CD4-positive, alpha-beta T cell treated with Interleukin-4 for 4 hours (primary cell): Measurements from ENCODE around the gene MRPL42.
A peak's percentile ranks its signal among the peaks of the same experiment; 100 is the strongest.

ENCODE experiments used
- DNase-seq: peaks from one replicate; pipeline ENCODE4 v3.0.0-alpha.2; 2020

The MRPL42 gene

GRCh38 chr12:93500667-93501066, 33.4 kb downstream of the MRPL42 start:
- DNase-seq, result no peak

GRCh38 chr12:93502802-93503623, 35.7 kb downstream of the MRPL42 start:
- DNase-seq, result peak; percentile 72

GRCh38 chr12:93507165-93507564, 39.9 kb downstream of the MRPL42 start:
- no peak for DNase-seq

- DNase-seq, result no peak
These were observed 42.2 kb downstream of the MRPL42 start for GRCh38 chr12:93509506-93509905.

GRCh38 chr12:93514853-93515252, 47.5 kb downstream of the MRPL42 start:
- DNase-seq, result no peak

GRCh38 chr12:93518725-93519124, 51.4 kb downstream of the MRPL42 start:
- no peak for DNase-seq

GRCh38 chr12:93519859-93520258, 52.5 kb downstream of the MRPL42 start:
- DNase-seq, result no peak

- DNase-seq, result no peak
These were observed 53.1 kb downstream of the MRPL42 start for GRCh38 chr12:93520454-93520853.

- no peak for DNase-seq
These were observed 54.1 kb downstream of the MRPL42 start for GRCh38 chr12:93521225-93522080.

GRCh38 chr12:93524386-93525133, 57.2 kb downstream of the MRPL42 start:
- DNase-seq, result no peak

- DNase-seq, result no peak
These were observed 59.6 kb downstream of the MRPL42 start for GRCh38 chr12:93526786-93527428.

GRCh38 chr12:93530358-93530757, 63.0 kb downstream of the MRPL42 start:
- no peak for DNase-seq

GRCh38 chr12:93533310-93533709, 66.0 kb downstream of the MRPL42 start:
- DNase-seq, result no peak

GRCh38 chr12:93536111-93536765, 68.9 kb downstream of the MRPL42 start:
- no peak for DNase-seq

- no peak for DNase-seq
These were observed 69.6 kb downstream of the MRPL42 start for GRCh38 chr12:93536766-93537488.

- DNase-seq, result no peak
These were observed 70.5 kb downstream of the MRPL42 start for GRCh38 chr12:93537769-93538168.

GRCh38 chr12:93539821-93540220, 72.5 kb downstream of the MRPL42 start:
- no peak for DNase-seq

- no peak for DNase-seq
These were observed 73.2 kb downstream of the MRPL42 start for GRCh38 chr12:93540466-93540865.

GRCh38 chr12:93541578-93542225, 74.4 kb downstream of the MRPL42 start:
- no peak for DNase-seq

GRCh38 chr12:93547778-93548177, 80.5 kb downstream of the MRPL42 start:
- no peak for DNase-seq

- no peak for DNase-seq
These were observed 81.9 kb downstream of the MRPL42 start for GRCh38 chr12:93549174-93549573.
